AG09309 (cell line): ENCODE data around the gene CUBN.
A peak's percentile ranks its signal among the peaks of the same experiment; 100 is the strongest.

Source experiments
- DNase-seq: peaks from one replicate; pipeline ENCODE4 v3.0.0-alpha.2; 2010; ENCODE audit warnings: low read depth
- H3K4me3 ChIP-seq: 2 replicates; pipeline ENCODE4 v1.5.1; 2011; ENCODE audit warnings: mild to moderate bottlenecking, low read depth, low read length, moderate library complexity; ENCODE audit not compliant: control insufficient read depth
- TF ChIP-seq, protein P1 (sequence below): IDR thresholded peaks from 2 replicates; pipeline ENCODE4 v1.5.1; 2011; ENCODE audit warnings: mild to moderate bottlenecking, low read depth, low read length, inconsistent platforms; ENCODE audit not compliant: insufficient read depth, control insufficient read depth; ENCODE audit errors: missing control alignments

Gene CUBN

DNA sequence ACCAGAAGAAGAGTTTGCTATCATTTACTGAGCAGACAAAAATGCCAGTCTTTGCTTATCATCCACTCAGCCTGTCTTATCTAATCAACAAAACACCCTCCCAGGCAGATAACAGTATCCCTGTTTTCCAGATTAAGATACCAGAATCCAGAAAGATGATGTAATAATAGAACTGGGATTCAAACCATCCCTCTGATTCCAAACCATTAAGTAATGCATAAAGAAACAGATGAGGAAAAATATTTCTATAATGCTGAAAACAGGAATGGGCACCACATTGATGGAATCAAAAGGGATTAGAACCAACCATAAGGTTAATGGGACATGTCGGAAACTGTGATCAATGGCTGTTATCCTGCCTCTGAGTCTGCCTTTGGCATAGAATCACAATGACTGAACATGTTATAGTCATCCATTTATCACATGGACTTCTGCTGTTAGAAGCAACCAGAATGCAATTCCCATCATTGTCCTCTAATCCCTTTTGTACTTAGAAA lies 220.3 kb downstream of the CUBN start:
- DNase-seq, result peak; percentile 41
- no peak overlapping the region for H3K4me3 ChIP-seq
- TF ChIP-seq, protein P1, sequence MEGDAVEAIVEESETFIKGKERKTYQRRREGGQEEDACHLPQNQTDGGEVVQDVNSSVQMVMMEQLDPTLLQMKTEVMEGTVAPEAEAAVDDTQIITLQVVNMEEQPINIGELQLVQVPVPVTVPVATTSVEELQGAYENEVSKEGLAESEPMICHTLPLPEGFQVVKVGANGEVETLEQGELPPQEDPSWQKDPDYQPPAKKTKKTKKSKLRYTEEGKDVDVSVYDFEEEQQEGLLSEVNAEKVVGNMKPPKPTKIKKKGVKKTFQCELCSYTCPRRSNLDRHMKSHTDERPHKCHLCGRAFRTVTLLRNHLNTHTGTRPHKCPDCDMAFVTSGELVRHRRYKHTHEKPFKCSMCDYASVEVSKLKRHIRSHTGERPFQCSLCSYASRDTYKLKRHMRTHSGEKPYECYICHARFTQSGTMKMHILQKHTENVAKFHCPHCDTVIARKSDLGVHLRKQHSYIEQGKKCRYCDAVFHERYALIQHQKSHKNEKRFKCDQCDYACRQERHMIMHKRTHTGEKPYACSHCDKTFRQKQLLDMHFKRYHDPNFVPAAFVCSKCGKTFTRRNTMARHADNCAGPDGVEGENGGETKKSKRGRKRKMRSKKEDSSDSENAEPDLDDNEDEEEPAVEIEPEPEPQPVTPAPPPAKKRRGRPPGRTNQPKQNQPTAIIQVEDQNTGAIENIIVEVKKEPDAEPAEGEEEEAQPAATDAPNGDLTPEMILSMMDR, result no peak

DNA sequence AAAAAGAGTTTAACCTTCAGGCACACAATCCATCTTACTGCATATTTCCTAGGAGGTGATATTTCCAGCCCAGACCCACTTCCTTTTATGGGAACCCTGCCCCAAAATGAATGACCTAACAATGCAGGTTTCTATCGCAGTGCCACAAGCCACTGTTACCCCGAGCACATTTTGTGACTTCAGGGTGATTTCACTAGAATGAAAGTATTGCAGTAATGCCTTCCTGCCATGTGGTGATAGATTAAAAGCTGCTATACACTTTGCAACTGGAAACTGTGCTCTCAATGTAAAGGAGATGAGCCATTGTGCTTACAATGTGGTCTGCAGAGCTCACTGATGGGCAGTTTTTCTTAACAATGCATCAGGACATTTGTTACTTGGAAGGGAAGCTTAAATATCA lies 221.9 kb downstream of the CUBN start:
- TF ChIP-seq, protein P1, result no peak
- H3K4me3 ChIP-seq, result no peak overlapping the region
- no peak for DNase-seq

DNA sequence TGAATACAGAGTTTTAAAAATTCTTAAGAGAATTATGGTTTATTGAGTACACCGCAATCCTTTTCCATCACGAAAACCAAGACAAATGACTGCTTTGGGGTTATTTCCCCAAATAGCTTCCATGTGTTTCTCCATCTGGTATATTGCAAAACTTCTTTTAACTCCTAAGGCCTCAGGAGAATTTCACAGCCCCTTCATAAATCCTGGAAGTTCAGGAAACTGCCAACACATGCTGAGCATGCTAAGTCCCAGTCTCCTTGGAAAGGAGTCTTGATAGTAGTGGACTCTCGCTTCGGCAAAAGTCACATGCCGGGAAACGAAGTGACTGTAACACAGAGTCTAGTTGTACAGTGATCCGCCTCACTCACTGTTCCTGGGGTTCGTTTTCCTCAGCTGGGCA lies 224.3 kb downstream of the CUBN start:
- TF ChIP-seq, protein P1, result no peak
- peak; percentile 71 for DNase-seq
- H3K4me3 ChIP-seq, result no peak overlapping the region

DNA sequence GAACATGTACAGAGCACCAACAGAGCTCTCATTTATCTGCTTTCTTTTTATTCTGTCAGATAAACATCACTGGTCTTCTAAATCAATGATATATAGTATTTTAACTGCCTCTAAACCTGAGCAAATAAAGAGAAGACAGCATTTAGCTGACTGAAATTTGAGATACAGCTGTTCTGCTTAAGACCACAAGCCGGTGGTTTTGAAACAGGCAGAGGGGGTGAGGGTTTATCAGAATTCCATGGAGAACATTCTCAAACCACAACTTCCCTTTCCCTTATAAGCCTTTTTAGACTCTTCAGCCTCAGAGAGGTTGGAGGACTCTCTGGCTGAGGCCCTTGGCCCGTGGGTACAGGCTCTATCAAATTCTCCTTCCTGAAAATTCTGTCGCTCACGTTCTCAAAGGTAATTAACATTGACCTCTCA lies 225.0 kb downstream of the CUBN start:
- no peak overlapping the region for H3K4me3 ChIP-seq
- TF ChIP-seq, protein P1, result no peak
- peak; percentile 73 for DNase-seq

DNA sequence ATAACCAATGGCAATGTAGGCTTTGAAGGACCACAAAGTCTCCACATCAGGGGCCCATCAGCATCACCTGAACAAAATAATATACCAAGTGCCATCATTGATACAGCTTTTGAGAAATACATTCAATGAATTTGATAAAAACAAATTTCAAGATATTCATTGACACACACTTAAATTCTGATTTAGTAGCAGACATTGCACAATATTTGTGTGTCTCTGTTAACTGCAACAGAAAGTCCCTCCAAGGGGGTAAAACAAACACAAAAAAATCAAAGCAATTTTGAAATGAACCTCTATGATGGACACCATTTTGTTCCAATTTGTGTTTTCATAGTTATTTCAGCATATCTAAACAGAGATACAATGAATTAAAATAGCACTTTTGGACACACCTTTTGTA lies 225.6 kb downstream of the CUBN start:
- no peak for DNase-seq
- TF ChIP-seq, protein P1, result no peak
- H3K4me3 ChIP-seq, result no peak overlapping the region

DNA sequence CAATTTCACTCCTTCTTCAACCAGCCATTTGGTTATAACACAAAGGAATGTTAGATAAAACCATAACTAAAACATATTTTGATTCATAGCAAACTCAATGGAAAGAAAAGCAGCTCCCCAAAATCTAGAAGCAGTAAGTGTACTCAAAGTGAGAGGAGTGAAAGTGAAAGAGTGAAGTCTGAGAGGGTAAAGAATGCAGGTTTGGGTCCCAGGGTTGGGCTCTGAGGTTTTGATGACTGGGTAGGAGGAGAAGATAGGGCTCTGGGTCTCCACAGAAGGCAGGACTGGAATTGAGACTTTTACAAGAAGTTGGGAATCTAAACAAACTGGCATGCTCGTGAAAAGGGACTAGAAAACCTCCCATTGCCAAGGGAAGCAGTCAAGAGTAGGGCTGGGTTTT lies 227.0 kb downstream of the CUBN start:
- TF ChIP-seq, protein P1, result no peak
- no peak for DNase-seq
- H3K4me3 ChIP-seq, result no peak overlapping the region

DNA sequence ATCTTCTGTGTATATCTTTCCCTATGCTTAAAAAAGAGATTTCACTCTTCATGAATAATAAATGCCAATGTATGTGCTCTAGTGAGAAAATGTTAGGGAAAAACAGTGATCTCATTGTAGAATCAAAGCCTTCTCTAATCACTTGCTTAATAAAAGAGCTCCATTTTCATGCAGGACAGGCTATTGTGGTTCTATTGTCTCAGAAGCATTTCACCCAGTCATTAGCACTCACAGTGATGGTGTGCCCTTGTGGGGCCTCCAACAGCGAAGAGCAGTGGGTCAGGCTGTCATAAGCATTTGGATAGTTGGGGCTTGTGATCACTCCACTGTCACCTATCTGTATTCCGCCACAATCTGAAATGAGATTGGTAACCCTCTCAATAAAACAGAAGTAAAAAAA lies 228.5 kb downstream of the CUBN start:
- no peak for DNase-seq
- TF ChIP-seq, protein P1, result no peak
- H3K4me3 ChIP-seq, result no peak overlapping the region
